WERI-Rb-1 (cell line): ENCODE results near the gene COX7A2L.
"Not testable (repeated sequence)": the region's sequence is repeated elsewhere in the genome, so short reads cannot be mapped to it uniquely, and the experiment has no call there.

ENCODE experiments used
- DNase-seq: peaks from one replicate; pipeline ENCODE4 v3.0.0-alpha.2; 2020
- H3K27ac ChIP-seq: fragments of 250-450 bp; sonication (Bioruptor Pico); 2 replicates; pipeline ENCODE4 v1.5.1; 2020; ENCODE audit warnings: mild to moderate bottlenecking, moderate library complexity
- H3K27me3 ChIP-seq: fragments of 250-450 bp; sonication (Bioruptor Pico); 2 replicates; pipeline ENCODE4 v1.5.1; 2021; ENCODE audit warnings: mild to moderate bottlenecking, low read depth, moderate library complexity; ENCODE audit not compliant: insufficient read depth, severe bottlenecking
- H3K36me3 ChIP-seq: fragments of 250-450 bp; sonication (Bioruptor Pico); 2 replicates; pipeline ENCODE4 v1.5.1; 2020; ENCODE audit warnings: mild to moderate bottlenecking, moderate library complexity
- H3K4me3 ChIP-seq: 2 replicates; pipeline ENCODE4 v1.5.1; 2011; ENCODE audit warnings: low read depth, mild to moderate bottlenecking, control low read depth, low read length
- H3K9me3 ChIP-seq: fragments of 250-450 bp; sonication (Bioruptor Pico); 2 replicates; pipeline ENCODE4 v1.5.1; 2021; ENCODE audit warnings: mild to moderate bottlenecking, moderate library complexity; ENCODE audit not compliant: severe bottlenecking
- TF ChIP-seq, protein P1 (sequence below): IDR thresholded peaks from 2 replicates; pipeline ENCODE4 v1.5.1; 2011; ENCODE audit warnings: low read depth, mild to moderate bottlenecking, control low read depth, inconsistent platforms, low read length

The COX7A2L gene

DNA sequence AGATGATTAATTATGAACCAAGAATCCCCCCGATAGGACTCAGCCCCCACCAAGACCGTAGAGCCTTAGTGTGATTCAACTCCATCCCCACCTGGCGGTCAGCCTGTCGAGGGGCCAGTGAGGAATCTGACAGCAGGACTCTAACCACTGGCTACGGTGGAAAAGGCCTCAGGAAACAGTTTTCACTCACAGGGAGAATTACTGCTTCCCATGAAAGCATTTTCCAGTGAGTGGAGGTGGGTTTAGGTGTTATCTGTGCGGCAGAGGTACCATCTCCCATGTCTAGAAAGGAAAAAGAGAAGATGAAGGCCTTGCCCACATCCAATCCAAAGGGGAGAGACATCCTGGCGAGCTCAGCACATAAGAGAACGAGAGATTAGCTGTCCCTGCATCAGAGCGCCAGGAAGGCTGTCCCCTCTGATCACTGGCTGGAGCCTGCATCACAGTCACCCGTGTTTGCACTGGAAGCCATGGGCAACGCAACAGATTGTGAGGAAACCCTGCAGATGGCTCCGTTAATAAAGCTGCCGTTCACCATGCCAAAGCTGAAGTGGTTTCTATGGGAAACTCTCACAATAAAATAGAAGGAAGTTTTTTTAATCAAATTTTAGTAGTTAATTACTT is 22.3 kb downstream of the COX7A2L start:
- H3K27me3 ChIP-seq: no peaks in the 10 kb centered on the region
- peaks cover 3% of the 10 kb centered on the region for H3K9me3 ChIP-seq
- TF ChIP-seq, protein P1, sequence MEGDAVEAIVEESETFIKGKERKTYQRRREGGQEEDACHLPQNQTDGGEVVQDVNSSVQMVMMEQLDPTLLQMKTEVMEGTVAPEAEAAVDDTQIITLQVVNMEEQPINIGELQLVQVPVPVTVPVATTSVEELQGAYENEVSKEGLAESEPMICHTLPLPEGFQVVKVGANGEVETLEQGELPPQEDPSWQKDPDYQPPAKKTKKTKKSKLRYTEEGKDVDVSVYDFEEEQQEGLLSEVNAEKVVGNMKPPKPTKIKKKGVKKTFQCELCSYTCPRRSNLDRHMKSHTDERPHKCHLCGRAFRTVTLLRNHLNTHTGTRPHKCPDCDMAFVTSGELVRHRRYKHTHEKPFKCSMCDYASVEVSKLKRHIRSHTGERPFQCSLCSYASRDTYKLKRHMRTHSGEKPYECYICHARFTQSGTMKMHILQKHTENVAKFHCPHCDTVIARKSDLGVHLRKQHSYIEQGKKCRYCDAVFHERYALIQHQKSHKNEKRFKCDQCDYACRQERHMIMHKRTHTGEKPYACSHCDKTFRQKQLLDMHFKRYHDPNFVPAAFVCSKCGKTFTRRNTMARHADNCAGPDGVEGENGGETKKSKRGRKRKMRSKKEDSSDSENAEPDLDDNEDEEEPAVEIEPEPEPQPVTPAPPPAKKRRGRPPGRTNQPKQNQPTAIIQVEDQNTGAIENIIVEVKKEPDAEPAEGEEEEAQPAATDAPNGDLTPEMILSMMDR: no peak
- no peak overlapping the region for H3K4me3 ChIP-seq
- peaks cover 43% of the 10 kb centered on the region for H3K36me3 ChIP-seq
- no peak for DNase-seq
- no peak overlapping the region for H3K27ac ChIP-seq

DNA sequence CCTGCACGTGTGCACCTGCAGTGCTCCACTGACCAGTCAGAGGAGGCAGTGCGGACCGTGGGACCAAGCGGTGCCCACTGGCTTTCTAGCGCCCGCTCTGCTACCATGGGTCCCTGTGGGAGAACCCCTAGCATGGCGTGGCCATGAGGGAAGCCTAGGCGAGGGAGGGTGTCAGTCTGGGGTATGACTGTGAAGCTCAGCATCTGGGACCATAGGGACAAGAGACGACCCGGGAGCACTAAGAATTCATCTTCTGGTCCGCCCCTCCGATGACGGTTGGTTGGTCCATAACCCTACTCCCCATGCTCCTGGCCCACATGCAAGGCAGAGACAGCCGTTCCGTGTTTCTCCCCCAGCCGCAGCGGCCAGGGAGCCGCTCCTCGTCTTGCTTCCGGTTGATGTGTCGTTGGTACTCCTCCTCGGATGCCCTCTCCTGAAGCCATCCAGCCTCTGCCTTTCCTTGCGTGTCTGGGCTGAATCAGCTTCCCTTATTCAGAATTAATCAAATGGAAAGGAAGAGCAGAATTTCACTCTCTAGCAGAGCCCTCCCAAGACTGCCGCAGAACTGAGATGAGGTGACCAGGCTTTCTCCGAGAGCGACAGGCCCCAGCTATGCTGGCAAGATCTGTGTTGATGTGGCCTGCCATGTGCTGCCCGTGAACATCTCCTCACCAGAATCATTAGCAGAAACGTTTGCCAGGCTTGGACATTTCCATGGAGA is 23.0 kb downstream of the COX7A2L start:
- Histone ChIP-seq H3K4me3 (no peak overlapping the region), H3K36me3 (peaks cover 42% of the 10 kb centered on the region), H3K27ac (no peak overlapping the region), H3K9me3 (peaks cover 3% of the 10 kb centered on the region), H3K27me3 (no peaks in the 10 kb centered on the region)
- DNase-seq: no peak
- TF ChIP-seq, protein P1: no peak

DNA sequence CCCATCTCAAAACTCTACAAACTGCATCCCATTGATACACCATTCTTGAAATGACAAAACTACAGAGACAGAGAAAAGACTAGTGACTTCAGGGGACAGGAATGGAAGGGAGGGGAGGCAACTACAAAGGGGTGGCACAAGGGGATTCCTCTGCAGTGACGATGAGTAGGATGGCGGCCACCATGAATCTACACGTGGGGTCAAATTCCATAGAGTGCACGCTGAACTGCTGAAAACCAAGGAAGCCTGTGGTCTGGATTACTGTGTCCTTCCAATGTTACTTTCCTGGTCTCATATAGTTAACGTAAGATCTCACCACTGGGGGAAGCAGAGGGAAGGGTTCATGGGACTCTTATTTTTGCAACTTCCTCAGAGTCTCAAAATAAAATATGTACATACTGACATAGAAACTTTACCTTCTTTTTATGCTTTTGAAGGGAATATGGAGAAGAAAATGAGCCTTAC is 23.6 kb downstream of the COX7A2L start:
- Histone ChIP-seq H3K27me3 (no peaks in the 10 kb centered on the region), H3K4me3 (no peak overlapping the region), H3K9me3 (peaks cover 3% of the 10 kb centered on the region), H3K36me3 (peaks cover 44% of the 10 kb centered on the region), H3K27ac (no peak overlapping the region)
- TF ChIP-seq, protein P1: peak; percentile 25; the same call in 1 of the 2 replicates
- no peak for DNase-seq

DNA sequence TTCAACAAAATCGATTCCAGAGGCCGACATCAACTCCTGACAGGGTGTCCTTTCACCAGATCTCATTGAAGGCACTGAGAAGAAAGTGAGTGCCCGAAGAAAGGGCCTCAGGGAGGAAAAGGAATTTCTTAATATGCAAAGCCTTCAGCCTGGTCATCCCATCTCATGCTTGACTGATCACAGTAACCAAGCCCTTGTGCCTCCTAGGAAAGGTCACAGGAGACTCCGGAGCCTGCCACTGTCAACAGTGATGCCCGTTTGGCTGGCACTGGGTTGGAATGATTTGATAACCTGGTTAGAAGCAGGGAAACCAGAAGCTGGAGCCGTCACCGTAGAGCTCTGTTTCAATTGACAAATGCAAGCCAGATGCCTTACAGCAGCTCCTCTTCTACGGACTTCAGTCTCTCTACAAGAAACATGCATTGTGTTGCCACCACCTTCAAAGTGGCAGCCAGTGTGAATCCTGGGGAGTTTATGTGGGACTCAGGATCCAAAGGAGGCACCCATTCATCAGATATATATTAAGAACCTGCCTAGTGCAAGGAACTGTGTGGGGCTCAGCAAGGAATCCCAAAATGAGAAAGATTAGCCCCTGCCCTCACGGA is 24.6 kb downstream of the COX7A2L start:
- no peak overlapping the region for H3K4me3 ChIP-seq

DNA sequence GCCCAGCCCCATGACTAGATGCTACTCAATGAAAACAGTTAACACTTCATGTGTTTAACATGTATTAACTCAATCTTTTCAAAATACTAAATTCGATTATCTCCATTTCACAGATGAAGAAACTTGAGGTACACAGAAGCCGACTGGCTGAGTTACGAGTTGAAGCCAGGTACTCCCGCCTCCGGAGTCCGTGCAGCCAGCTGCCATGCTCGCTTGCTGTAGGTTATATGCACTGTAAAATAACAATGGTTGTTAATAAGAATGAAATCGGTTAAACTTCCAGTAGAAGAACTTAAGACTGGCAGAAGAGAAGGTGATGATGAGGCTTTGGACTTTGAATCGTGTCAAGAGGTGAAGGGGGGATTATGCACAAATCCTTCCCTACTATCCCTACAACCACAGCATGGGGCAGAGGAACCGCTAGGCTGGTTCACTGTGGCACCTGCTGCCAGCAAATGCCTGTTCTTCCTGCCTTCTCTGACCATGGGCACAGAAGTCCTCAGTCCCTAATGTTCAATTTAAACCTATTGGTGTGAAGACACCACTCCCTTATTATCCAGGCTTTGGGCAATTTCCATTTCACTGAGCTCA is 25.4 kb downstream of the COX7A2L start:
- no peak for DNase-seq
- peaks cover 3% of the 10 kb centered on the region for H3K9me3 ChIP-seq
- no peak overlapping the region for H3K4me3 ChIP-seq
- H3K36me3 ChIP-seq: peaks cover 49% of the 10 kb centered on the region
- no peak overlapping the region for H3K27ac ChIP-seq
- TF ChIP-seq, protein P1: no peak
- no peaks in the 10 kb centered on the region for H3K27me3 ChIP-seq

More for the DNA sequence above, 24.6 kb downstream of the COX7A2L start:
- DNase-seq: no peak
- no peak overlapping the region for H3K27ac ChIP-seq
- peaks cover 53% of the 10 kb centered on the region for H3K36me3 ChIP-seq
- H3K9me3 ChIP-seq: peaks cover 3% of the 10 kb centered on the region
- TF ChIP-seq, protein P1: no peak
- H3K27me3 ChIP-seq: no peaks in the 10 kb centered on the region

DNA sequence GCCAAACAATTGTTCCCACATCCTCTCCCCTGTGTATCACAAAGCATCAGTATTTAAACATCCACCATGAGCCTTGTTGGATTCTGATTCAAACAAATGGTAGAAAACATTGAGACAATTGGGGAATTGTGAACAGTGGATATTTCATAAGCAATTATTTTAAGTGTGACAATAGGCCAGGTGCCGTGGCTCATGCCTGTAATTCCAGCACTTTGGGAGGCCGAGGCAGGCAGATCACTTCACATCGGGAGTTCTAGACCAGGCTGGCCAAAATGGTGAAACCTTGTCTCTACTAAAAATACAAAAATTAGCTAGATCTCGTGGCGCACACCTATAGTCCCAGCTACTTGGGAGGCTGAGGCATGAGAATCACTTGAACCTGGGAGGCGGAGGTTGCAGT is 26.2 kb downstream of the COX7A2L start:
- not testable (repeated sequence) for H3K9me3 ChIP-seq, H3K27me3 ChIP-seq, H3K4me3 ChIP-seq, H3K27ac ChIP-seq, DNase-seq
- peaks cover 51% of the 10 kb centered on the region for H3K36me3 ChIP-seq
